Ishikawa (cell line): ENCODE results near the gene OR2B6.

ENCODE experiments used
- CEBPB ChIP-seq: IDR thresholded peaks from 2 replicates; pipeline ENCODE4 v1.6.1; 2012
- CREB1 ChIP-seq: IDR thresholded peaks from 2 replicates; pipeline ENCODE4 v1.6.1; 2012; ENCODE audit warnings: low read depth
- EGR1 ChIP-seq: IDR thresholded peaks from 2 replicates; pipeline ENCODE4 v1.6.1; 2012
- EP300 ChIP-seq: IDR thresholded peaks from 2 replicates; pipeline ENCODE4 v1.6.1; 2012; ENCODE audit warnings: borderline replicate concordance
- FOXM1 ChIP-seq: IDR thresholded peaks from 2 replicates; pipeline ENCODE4 v1.6.1; 2012; ENCODE audit warnings: low read depth, borderline replicate concordance
- NFIC ChIP-seq: IDR thresholded peaks from 2 replicates; pipeline ENCODE4 v1.6.1; 2012
- RAD21 ChIP-seq: IDR thresholded peaks from 2 replicates; pipeline ENCODE4 v1.6.1; 2012; ENCODE audit warnings: low read depth
- TAF1 ChIP-seq: IDR thresholded peaks from 2 replicates; pipeline ENCODE4 v1.6.1; 2012; ENCODE audit warnings: low read depth, mild to moderate bottlenecking
- TCF12 ChIP-seq: IDR thresholded peaks from 2 replicates; pipeline ENCODE4 v1.6.1; 2012; ENCODE audit warnings: low read depth
- TEAD4 ChIP-seq: IDR thresholded peaks from 2 replicates; pipeline ENCODE4 v1.6.1; 2012
- YY1 ChIP-seq: IDR thresholded peaks from 2 replicates; pipeline ENCODE4 v1.6.1; 2012; ENCODE audit warnings: low read depth
- ZBTB7A ChIP-seq: IDR thresholded peaks from 2 replicates; pipeline ENCODE4 v1.6.1; 2012; ENCODE audit warnings: low read depth
- TF ChIP-seq, protein P1 (sequence below): IDR thresholded peaks from 2 replicates; pipeline ENCODE4 v1.6.1; 2012; ENCODE audit warnings: low read depth, mild to moderate bottlenecking
- TF ChIP-seq, protein P2 (sequence below): IDR thresholded peaks from 2 replicates; pipeline ENCODE4 v1.6.1; 2012
- TF ChIP-seq, protein P3 (sequence below): IDR thresholded peaks from 2 replicates; pipeline ENCODE4 v1.6.1; 2012

Gene OR2B6

DNA sequence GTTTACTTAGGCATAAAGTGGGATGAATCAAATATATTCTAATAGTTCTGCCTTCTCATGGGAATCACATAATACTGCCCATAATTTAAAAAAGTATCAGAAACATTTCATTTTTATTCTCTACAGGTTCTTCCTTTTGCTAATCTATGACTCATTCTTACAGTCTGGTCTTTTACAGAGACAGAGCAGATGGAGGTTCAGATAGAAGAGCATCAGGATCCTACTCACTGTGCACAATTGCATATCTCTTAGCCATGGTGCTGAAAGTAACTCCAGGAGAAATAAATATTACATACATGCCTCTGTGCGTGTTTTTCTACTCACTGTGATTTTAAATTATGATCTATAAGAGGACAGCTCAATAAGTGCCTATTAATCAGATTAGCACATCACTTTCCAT, 16.3 kb upstream of the OR2B6 start:
- TF ChIP-seq EGR1 = no peak
- TF ChIP-seq, protein P1, sequence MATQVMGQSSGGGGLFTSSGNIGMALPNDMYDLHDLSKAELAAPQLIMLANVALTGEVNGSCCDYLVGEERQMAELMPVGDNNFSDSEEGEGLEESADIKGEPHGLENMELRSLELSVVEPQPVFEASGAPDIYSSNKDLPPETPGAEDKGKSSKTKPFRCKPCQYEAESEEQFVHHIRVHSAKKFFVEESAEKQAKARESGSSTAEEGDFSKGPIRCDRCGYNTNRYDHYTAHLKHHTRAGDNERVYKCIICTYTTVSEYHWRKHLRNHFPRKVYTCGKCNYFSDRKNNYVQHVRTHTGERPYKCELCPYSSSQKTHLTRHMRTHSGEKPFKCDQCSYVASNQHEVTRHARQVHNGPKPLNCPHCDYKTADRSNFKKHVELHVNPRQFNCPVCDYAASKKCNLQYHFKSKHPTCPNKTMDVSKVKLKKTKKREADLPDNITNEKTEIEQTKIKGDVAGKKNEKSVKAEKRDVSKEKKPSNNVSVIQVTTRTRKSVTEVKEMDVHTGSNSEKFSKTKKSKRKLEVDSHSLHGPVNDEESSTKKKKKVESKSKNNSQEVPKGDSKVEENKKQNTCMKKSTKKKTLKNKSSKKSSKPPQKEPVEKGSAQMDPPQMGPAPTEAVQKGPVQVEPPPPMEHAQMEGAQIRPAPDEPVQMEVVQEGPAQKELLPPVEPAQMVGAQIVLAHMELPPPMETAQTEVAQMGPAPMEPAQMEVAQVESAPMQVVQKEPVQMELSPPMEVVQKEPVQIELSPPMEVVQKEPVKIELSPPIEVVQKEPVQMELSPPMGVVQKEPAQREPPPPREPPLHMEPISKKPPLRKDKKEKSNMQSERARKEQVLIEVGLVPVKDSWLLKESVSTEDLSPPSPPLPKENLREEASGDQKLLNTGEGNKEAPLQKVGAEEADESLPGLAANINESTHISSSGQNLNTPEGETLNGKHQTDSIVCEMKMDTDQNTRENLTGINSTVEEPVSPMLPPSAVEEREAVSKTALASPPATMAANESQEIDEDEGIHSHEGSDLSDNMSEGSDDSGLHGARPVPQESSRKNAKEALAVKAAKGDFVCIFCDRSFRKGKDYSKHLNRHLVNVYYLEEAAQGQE = peak; percentile 50; the same call in 1 of the 2 replicates

DNA sequence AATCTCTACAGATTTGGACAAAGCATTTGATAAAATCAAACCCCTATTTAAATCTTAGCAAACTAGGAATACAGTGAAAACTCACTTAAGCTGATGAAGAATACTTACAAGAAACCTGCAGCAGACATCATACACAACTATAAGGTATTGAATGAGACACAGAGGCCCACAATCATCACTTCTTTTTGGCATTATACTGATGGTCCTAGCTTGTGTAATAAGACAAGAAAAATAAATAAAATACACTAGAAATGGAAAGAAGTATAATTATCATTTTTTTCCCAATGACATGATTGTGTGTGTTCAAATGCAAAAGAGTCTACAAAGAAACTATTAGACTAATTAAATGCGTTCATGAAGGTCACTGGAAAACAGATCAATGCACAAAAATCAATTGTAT, 8.8 kb upstream of the OR2B6 start:
- TF ChIP-seq RAD21 (no peak), CREB1 (no peak), TCF12 (no peak), NFIC (no peak), TAF1 (no peak), ZBTB7A (no peak), EP300 (no peak), YY1 (no peak)
- TF ChIP-seq, protein P2, sequence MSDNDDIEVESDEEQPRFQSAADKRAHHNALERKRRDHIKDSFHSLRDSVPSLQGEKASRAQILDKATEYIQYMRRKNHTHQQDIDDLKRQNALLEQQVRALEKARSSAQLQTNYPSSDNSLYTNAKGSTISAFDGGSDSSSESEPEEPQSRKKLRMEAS = no peak

DNA sequence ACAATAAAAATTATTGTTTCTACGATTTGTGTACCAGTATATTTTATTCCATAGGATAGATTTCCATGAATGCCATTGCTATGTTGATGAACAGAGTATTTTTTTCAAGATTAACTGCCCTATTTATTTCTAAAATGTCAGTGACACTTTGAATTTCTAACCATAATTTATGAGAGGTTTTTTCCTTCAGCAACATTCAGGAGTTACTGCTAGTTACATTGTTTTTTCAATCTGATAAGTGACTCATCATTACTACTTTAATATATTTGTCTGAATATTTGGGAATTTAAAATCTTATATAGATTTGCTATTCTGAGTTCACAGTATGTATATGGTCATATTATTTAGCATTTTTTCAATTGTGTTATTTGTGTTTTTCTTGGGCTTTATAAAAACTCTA, 6.0 kb upstream of the OR2B6 start:
- TF ChIP-seq EP300 (no peak), RAD21 (no peak), FOXM1 (no peak), NFIC (no peak), CEBPB (no peak), EGR1 (no peak), TCF12 (no peak), YY1 (no peak), TEAD4 (no peak)
- TF ChIP-seq, protein P3, sequence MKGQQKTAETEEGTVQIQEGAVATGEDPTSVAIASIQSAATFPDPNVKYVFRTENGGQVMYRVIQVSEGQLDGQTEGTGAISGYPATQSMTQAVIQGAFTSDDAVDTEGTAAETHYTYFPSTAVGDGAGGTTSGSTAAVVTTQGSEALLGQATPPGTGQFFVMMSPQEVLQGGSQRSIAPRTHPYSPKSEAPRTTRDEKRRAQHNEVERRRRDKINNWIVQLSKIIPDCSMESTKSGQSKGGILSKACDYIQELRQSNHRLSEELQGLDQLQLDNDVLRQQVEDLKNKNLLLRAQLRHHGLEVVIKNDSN = no peak

DNA sequence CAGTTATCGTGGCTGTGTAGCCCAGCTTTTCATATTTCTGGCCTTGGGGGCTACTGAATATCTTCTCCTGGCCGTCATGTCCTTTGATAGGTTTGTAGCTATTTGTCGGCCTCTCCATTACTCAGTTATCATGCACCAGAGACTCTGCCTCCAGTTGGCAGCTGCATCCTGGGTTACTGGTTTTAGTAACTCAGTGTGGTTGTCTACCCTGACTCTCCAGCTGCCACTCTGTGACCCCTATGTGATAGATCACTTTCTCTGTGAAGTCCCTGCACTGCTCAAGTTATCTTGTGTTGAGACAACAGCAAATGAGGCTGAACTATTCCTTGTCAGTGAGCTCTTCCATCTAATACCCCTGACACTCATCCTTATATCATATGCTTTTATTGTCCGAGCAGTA, 475 bp downstream of the OR2B6 start:
- no peak for TF ChIP-seq ZBTB7A
- TF ChIP-seq EGR1 = no peak
- TF ChIP-seq, protein P1 = no peak
- no peak for TF ChIP-seq CREB1
- no peak for TF ChIP-seq TAF1
- no peak for TF ChIP-seq FOXM1

DNA sequence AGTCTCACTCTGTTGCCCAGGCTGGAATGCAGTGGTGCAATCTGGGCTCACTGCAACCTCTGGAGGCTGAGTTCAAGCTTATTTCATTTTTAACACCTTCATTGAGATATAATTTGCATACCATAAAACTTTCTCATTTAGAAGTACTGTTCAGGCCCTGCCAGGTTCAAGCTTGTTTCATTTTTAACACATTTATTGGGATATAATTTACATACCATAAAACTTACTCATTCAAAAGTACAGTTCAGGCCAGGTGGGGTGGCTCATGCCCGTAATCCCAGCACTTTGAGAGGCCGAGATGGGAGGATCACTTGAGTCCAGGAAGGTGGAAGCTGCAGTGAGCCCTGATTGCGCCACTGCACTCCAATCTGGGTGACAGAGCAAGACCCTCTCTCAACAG, 5.5 kb downstream of the OR2B6 start:
- no peak for TF ChIP-seq FOXM1
- TF ChIP-seq ZBTB7A = no peak
- TF ChIP-seq, protein P3 = no peak
- no peak for TF ChIP-seq YY1

DNA sequence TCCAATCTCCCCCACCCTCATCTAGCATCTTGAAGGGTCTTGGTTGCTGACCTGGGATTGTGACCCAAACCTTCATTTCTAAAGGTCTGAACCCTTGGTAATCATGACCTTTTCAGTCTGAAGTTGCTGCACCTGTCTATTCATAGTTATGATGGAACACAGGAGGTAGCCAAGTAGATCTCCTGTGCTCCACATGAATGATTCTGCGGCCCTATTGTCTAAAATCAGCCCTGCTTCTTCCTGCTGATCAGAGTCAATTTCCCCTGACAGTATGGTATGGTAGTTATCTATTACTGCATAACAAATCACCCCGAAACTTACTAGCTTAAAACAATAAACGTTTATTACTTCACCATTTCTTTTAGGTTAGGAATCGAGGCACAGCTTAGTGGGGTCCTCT, 9.0 kb downstream of the OR2B6 start:
- no peak for TF ChIP-seq ZBTB7A
- TF ChIP-seq TAF1 = no peak
- TF ChIP-seq, protein P3 = no peak
- TF ChIP-seq, protein P2 = no peak
- no peak for TF ChIP-seq EP300
- no peak for TF ChIP-seq YY1
- no peak for TF ChIP-seq FOXM1
- TF ChIP-seq NFIC = no peak
- TF ChIP-seq, protein P1 = no peak
- no peak for TF ChIP-seq TCF12
- TF ChIP-seq TEAD4 = no peak
- no peak for TF ChIP-seq CEBPB
- TF ChIP-seq RAD21 = no peak
- no peak for TF ChIP-seq EGR1
- TF ChIP-seq CREB1 = no peak
